IgD-negative memory B cell (primary cell): ENCODE measurements around the gene GPSM3. TPM values are rescaled to one million over a fixed set of nuclear protein-coding genes. Genes with fewer than 3 reads are reported as not detected.
A peak's percentile ranks its signal among the peaks of the same experiment; 100 is the strongest.
"Not testable (repeated sequence)": the region's sequence is repeated elsewhere in the genome, so short reads cannot be mapped to it uniquely, and the experiment has no call there.

Experiments
- H3K27ac Mint-ChIP-seq, 3 donors: one replicate each; pipeline ENCODE4 v1.8.0; 2020 to 2022; ENCODE audit warnings: mild to moderate bottlenecking in 3 of 3, mixed read lengths in 3 of 3, moderate library complexity in 1 of 3
- H3K27me3 Mint-ChIP-seq: one replicate; pipeline ENCODE4 v1.8.0; 2021; ENCODE audit warnings: mixed read lengths
- H3K36me3 Mint-ChIP-seq: one replicate; pipeline ENCODE4 v1.8.0; 2020; ENCODE audit warnings: mild to moderate bottlenecking, mixed read lengths
- H3K4me1 Mint-ChIP-seq, 3 donors: one replicate each; pipeline ENCODE4 v1.8.0; 2020 to 2022; ENCODE audit warnings: mixed read lengths in 3 of 3, mild to moderate bottlenecking in 1 of 3
- H3K4me3 Mint-ChIP-seq, 4 donors: one replicate each; pipeline ENCODE4 v1.8.0; 2020 to 2022; ENCODE audit warnings: mild to moderate bottlenecking in 4 of 4, mixed read lengths in 4 of 4, moderate library complexity in 3 of 4
- H3K9me3 Mint-ChIP-seq, 3 donors: one replicate each; pipeline ENCODE4 v1.8.0; 2020 to 2021; ENCODE audit warnings: mixed read lengths in 3 of 3, mild to moderate bottlenecking in 1 of 3
- polyA plus RNA-seq: library from polyadenylated mRNA; unstranded; fragments of 300-500 nt; fragmentation: Illumina TruSeq; gene quantifications from one replicate; pipeline ENCODE4 v1.2.3, GENCODE V29; 2021

Gene GPSM3
- polyA plus RNA-seq, 1 donor from 2014 or later, result 156 TPM

- peaks cover 0 to 4% (median 0%) of the 10 kb centered on the region in 3 donors for H3K9me3 Mint-ChIP-seq
- peaks cover 47% of the 10 kb centered on the region for H3K27me3 Mint-ChIP-seq
- no peaks in the 10 kb centered on the region for H3K36me3 Mint-ChIP-seq
- peak overlapping the region; percentile 44 to 85 (median 68) for H3K4me3 Mint-ChIP-seq
- H3K27ac Mint-ChIP-seq, result peak overlapping the region in 1 of 3 donors; percentile 88
- peaks cover 10 to 16% (median 13%) of the 10 kb centered on the region in 3 donors for H3K4me1 Mint-ChIP-seq
Observed at GRCh38 chr6:32148289-32149091, 44.0 kb downstream of the GPSM3 start.

GRCh38 chr6:32147401-32148132, 44.9 kb downstream of the GPSM3 start:
- Mint-ChIP-seq H3K27me3 (peaks cover 41% of the 10 kb centered on the region), H3K4me3 (no peak overlapping the region), H3K4me1 (peaks cover 1 to 11% (median 6%) of the 10 kb centered on the region in 3 donors), H3K9me3 (peaks cover 0 to 4% (median 0%) of the 10 kb centered on the region in 3 donors), H3K27ac (no peak overlapping the region), H3K36me3 (no peaks in the 10 kb centered on the region)

- Mint-ChIP-seq H3K27me3 (peaks cover 37% of the 10 kb centered on the region), H3K4me1 (peaks cover 0 to 11% (median 6%) of the 10 kb centered on the region in 3 donors), H3K27ac (no peak overlapping the region), H3K36me3 (no peaks in the 10 kb centered on the region), H3K9me3 (peaks cover 0 to 4% (median 0%) of the 10 kb centered on the region in 3 donors), H3K4me3 (peak overlapping the region in 1 of 4 donors; percentile 0)
Observed at GRCh38 chr6:32146687-32147086, 45.8 kb downstream of the GPSM3 start.

GRCh38 chr6:32146287-32146686, 46.2 kb downstream of the GPSM3 start:
- Mint-ChIP-seq H3K4me1 (peaks cover 0 to 11% (median 6%) of the 10 kb centered on the region in 3 donors), H3K27ac (no peak overlapping the region), H3K9me3 (peaks cover 0 to 4% (median 0%) of the 10 kb centered on the region in 3 donors), H3K4me3 (no peak overlapping the region), H3K36me3 (no peaks in the 10 kb centered on the region), H3K27me3 (peaks cover 37% of the 10 kb centered on the region)

- H3K9me3 Mint-ChIP-seq, result not testable (repeated sequence)
- peaks cover 24% of the 10 kb centered on the region for H3K27me3 Mint-ChIP-seq
Observed at GRCh38 chr6:32144238-32144637, 48.2 kb downstream of the GPSM3 start.

More at GRCh38 chr6:32144238-32144637, 48.2 kb downstream of the GPSM3 start:
- H3K4me1 Mint-ChIP-seq, H3K27ac Mint-ChIP-seq, H3K36me3 Mint-ChIP-seq, H3K4me3 Mint-ChIP-seq: not testable (repeated sequence)

Other genes with a start within 250 kb of the GPSM3 start
- not detected for gene CFB, start 246.5 kb downstream of the GPSM3 start, polyA plus RNA-seq
- gene NELFE, start 233.7 kb downstream of the GPSM3 start, polyA plus RNA-seq, result 51.3 TPM
- 12.7 TPM for gene SKIC2, start 233.5 kb downstream of the GPSM3 start, polyA plus RNA-seq
- gene DXO, start 220.5 kb downstream of the GPSM3 start, polyA plus RNA-seq, result 16.2 TPM
- gene C4A, start 210.6 kb downstream of the GPSM3 start, polyA plus RNA-seq, result 0.23 TPM
- not detected for gene C4B, start 177.8 kb downstream of the GPSM3 start, polyA plus RNA-seq
- gene CYP21A2, start 154.2 kb downstream of the GPSM3 start, polyA plus RNA-seq, result not detected
- 0.21 TPM for gene TNXB, start 83.3 kb downstream of the GPSM3 start, polyA plus RNA-seq
- 25.5 TPM for gene ATF6B, start 64.4 kb downstream of the GPSM3 start, polyA plus RNA-seq
- gene FKBPL, start 62.4 kb downstream of the GPSM3 start, polyA plus RNA-seq, result 4.1 TPM
- not detected for gene PRRT1, start 40.7 kb downstream of the GPSM3 start, polyA plus RNA-seq
- 1.5 TPM for gene PPT2, start 38.5 kb downstream of the GPSM3 start, polyA plus RNA-seq
- not detected for gene EGFL8, start 28.0 kb downstream of the GPSM3 start, polyA plus RNA-seq
- gene AGPAT1, start 16.6 kb downstream of the GPSM3 start, polyA plus RNA-seq, result 17.2 TPM
- 88.8 TPM for gene RNF5, start 14.2 kb downstream of the GPSM3 start, polyA plus RNA-seq
- 0.58 TPM for gene AGER, start 8.4 kb downstream of the GPSM3 start, polyA plus RNA-seq
- 3.3 TPM for gene PBX2, start 2.4 kb downstream of the GPSM3 start, polyA plus RNA-seq
- 4.9 TPM for gene NOTCH4, start 31.4 kb upstream of the GPSM3 start, polyA plus RNA-seq
- 0.13 TPM for gene TSBP1, start 179.3 kb upstream of the GPSM3 start, polyA plus RNA-seq
- gene BTNL2, start 214.5 kb upstream of the GPSM3 start, polyA plus RNA-seq, result not detected
- 8,827 TPM for gene HLA-DRA, start 247.2 kb upstream of the GPSM3 start, polyA plus RNA-seq